ENCODE measurements around the gene OR6P1.

OR6P1 gene, protein sequence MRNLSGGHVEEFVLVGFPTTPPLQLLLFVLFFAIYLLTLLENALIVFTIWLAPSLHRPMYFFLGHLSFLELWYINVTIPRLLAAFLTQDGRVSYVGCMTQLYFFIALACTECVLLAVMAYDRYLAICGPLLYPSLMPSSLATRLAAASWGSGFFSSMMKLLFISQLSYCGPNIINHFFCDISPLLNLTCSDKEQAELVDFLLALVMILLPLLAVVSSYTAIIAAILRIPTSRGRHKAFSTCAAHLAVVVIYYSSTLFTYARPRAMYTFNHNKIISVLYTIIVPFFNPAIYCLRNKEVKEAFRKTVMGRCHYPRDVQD

DNA sequence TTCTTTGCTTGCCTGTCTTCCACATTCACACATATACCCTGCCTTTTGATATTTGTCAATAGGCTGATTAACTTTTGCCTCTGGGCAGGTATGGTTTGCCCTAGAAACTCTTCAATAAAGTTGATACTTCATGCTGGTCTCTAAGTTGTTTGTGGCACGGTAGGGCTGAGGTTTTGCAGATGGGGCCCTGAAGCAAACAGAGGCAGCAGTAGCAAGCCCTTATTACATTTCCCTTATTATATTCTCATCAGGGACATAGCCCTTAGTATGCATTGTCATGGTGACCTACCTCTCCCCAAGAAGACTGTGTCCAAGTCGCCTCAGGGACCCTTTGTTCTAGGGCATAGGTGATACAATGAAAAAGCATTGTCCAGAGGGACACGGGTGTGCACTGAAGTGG is at the start of gene OR6P1:
OR6P1 (minus strand) TSS at position 101 of the 400 bp plus-strand sequence. CDS start 6,976 bp downstream, outside the sequence.
- no peak for TF ChIP-seq ZFX (IDR thresholded peaks at IDR 0.05; ENCODE audit: borderline replicate concordance)
- TF ChIP-seq, protein P1, sequence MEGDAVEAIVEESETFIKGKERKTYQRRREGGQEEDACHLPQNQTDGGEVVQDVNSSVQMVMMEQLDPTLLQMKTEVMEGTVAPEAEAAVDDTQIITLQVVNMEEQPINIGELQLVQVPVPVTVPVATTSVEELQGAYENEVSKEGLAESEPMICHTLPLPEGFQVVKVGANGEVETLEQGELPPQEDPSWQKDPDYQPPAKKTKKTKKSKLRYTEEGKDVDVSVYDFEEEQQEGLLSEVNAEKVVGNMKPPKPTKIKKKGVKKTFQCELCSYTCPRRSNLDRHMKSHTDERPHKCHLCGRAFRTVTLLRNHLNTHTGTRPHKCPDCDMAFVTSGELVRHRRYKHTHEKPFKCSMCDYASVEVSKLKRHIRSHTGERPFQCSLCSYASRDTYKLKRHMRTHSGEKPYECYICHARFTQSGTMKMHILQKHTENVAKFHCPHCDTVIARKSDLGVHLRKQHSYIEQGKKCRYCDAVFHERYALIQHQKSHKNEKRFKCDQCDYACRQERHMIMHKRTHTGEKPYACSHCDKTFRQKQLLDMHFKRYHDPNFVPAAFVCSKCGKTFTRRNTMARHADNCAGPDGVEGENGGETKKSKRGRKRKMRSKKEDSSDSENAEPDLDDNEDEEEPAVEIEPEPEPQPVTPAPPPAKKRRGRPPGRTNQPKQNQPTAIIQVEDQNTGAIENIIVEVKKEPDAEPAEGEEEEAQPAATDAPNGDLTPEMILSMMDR (IDR thresholded peaks at IDR 0.05): no peak

DNA sequence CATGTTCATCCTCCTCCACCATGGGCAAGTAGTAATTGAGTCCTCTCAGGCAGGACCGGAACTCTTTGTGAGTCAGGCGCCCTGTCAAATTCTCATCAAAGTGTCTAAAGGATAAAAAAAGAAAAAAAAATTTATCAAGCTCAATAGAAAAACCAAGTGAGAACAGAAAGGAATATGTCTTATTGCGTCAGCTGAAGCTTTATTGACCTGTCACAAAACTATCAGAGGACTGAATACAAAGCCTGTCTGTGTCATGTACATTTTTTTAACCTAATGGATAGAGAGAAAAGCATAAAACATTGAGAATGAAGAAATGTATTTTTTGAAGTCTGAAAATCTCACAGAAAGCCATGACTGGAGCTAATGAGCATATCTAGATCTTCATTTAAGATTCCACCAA is 43.4 kb upstream of the OR6P1 start:
- TF ChIP-seq ZFX (IDR thresholded peaks at IDR 0.05; ENCODE audit: borderline replicate concordance): no peak
- TF ChIP-seq, protein P1 (IDR thresholded peaks at IDR 0.05): no peak
- no peak overlapping the region for H3K27ac ChIP-seq

More for the DNA sequence above, at the start of gene OR6P1:
- H3K27ac ChIP-seq: no peak within 1 kb of the TSS

DNA sequence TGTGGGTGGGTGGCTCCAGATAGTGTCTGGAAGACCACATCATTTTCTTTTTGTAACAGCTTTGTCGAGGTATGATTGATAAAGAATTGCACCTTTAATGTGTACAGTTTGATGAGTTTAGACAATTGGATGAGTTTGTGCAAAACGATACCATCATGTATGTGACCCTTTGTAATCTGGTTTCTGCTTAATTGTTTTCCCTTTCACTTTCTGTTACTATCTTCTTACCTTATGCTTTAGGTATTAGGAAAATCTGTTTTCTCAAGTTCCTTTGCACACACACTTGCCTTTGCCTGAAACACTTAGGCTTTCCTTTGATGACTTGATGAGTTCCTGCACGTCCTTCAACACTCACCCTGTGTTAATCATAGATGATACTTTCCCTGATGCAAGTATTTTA is 41.5 kb upstream of the OR6P1 start:
- no peak overlapping the region for H3K27ac ChIP-seq
- no peak for TF ChIP-seq ZFX (IDR thresholded peaks at IDR 0.05; ENCODE audit: borderline replicate concordance)
- TF ChIP-seq, protein P1 (IDR thresholded peaks at IDR 0.05): no peak

DNA sequence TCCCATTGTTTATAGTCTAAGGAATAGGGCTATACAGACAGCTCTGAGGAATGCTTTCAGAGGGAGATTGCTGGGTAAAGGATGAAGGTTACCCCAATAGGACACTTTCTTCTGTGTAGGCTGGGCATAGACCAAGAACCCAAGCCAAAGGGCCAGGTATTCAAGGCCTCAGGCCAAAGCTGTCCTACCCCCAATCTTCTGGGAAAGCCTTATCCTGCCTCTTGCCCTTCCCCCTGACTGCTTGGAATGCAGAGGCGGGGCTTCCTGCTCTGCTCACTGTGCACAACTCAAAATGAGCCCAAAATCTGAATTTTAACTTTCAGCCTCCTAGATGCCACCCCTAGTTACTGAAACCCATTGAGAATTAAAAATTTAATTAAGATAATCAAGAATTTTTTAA is 36.9 kb upstream of the OR6P1 start:
- H3K27ac ChIP-seq: no peak overlapping the region
- TF ChIP-seq, protein P1 (IDR thresholded peaks at IDR 0.05): no peak
- no peak for TF ChIP-seq ZFX (IDR thresholded peaks at IDR 0.05; ENCODE audit: borderline replicate concordance)

DNA sequence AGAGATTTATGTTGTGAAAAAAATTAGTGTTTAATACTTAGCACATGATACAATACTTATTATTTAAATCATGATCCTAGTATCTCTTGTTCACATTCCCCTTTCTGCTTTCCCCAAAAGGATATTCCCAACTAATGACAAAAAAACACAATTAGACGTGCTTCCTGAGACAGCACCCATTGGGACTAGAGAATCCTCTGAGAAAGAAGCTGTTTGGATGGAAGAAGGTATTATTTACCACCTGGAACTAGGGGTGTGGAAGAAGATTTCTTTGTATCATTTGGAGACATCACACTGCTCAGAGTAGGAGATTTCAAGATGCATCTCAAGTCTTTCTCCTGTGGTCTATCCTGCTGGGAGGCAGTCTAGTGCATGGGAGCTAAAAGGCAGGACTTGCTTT is 34.6 kb upstream of the OR6P1 start, which contains the start of gene OR10Z1:
OR10Z1 (plus strand) TSS at position 301 of the 400 bp plus-strand sequence. CDS start 1,171 bp downstream, outside the sequence.
- no peak within 1 kb of the TSS for H3K27ac ChIP-seq
- TF ChIP-seq, protein P1 (IDR thresholded peaks at IDR 0.05): no peak
- TF ChIP-seq ZFX (IDR thresholded peaks at IDR 0.05; ENCODE audit: borderline replicate concordance): no peak

DNA sequence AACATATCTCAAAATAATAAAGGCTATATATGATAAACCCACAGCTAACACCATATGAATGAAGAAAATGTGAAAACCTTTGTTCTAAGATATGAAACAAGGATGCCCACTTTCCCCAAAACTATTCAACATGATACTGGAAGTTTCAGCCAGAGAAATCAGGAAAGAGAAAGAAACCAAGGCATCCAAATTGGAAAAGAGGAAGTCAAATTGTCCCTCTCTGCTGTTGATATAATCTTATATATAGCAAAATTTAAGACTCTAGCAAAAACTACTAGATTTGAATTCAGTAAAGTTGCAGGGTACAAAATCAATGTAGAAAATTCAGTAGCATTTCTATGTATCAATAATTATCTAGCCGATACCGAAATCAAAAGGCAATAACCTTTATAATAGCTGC is 30.4 kb upstream of the OR6P1 start:
- no peak overlapping the region for H3K27ac ChIP-seq
- TF ChIP-seq, protein P1 (IDR thresholded peaks at IDR 0.05): no peak
- TF ChIP-seq ZFX (IDR thresholded peaks at IDR 0.05; ENCODE audit: borderline replicate concordance): no peak

DNA sequence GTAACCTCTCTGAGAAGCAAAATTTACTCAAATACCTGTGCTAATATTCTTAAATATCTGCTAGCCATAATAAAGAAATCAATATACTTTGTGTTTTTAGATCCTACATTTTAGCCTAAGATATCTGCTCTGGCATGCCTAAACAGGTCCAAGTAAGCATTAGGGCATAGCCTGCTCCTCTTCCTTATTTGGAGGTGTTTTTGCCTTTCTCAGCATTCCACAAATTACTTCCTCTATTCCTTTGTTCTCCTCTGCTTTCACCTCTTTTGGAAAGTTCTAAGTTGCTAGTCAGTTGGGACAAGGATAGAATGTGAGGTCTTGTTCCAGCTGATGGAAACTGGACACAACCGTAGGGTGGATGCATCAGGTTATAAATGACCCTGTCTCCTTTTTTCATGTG is 16.6 kb upstream of the OR6P1 start:
- no peak for TF ChIP-seq ZFX (IDR thresholded peaks at IDR 0.05; ENCODE audit: borderline replicate concordance)
- TF ChIP-seq, protein P1 (IDR thresholded peaks at IDR 0.05): no peak
- H3K27ac ChIP-seq: no peak overlapping the region

Measured in 22Rv1 (cell line).